GM12891 (cell line): ENCODE data around the gene LRP3.

Source experiments
- POLR2A ChIP-seq: IDR thresholded peaks from 2 replicates; pipeline ENCODE4 v1.6.1; 2011; ENCODE audit warnings: low read depth, low read length, control low read depth
- TAF1 ChIP-seq: IDR thresholded peaks from 2 replicates; pipeline ENCODE4 v1.6.1; 2011; ENCODE audit warnings: low read depth, low read length, control low read depth

- no peak for TF ChIP-seq TAF1
- TF ChIP-seq POLR2A = no peak
These were observed 26.7 kb upstream of the LRP3 start for GRCh38 chr19:33167438-33167837.
